CD4-positive, alpha-beta T cell (primary cell): ENCODE measurements around the gene KLHDC8B. TPM values are rescaled to one million over a fixed set of nuclear protein-coding genes. Genes with fewer than 3 reads are reported as not detected.
A peak's percentile ranks its signal among the peaks of the same experiment; 100 is the strongest.

Source experiments
- ATAC-seq: fragments of 200-7000 bp; cut with Tn5 transposase; one replicate; pipeline ENCODE4 v1.10.0; 2022; ENCODE audit warnings: mild to moderate bottlenecking; ENCODE audit not compliant: poor library complexity
- CTCF ChIA-PET: fragments of 350-600 bp; sonication (Branson Sonifier 250); formaldehyde crosslinking; loops from one replicate; lab custom pipeline; 2021; ENCODE audit warnings: antibody characterized with exemption, inconsistent platforms; lab: Charles Lee
- POLR2A ChIA-PET: fragments of 350-600 bp; sonication (Branson Sonifier 250); formaldehyde crosslinking; loops from one replicate; lab custom pipeline; 2021; ENCODE audit warnings: antibody characterized with exemption, inconsistent platforms; lab: Charles Lee
- DNase-seq, 14 experiments: peaks; one replicate each; pipeline ENCODE4 v3.0.0-alpha.2; 2013 to 2020; ENCODE audit warnings: mixed read lengths in 2 of 14
- H3K27ac ChIP-seq, 2 donors: one replicate each; pipeline versions ENCODE4 v1.5.1 to v1.7.0; 2013; ENCODE audit warnings: low read length in 2 of 2, low read depth in 1 of 2, mild to moderate bottlenecking in 1 of 2
- H3K27me3 ChIP-seq, 2 experiments: 1 replicate in 1 of 2; 2 replicates in 1 of 2; pipeline versions ENCODE4 v1.6.1 to v1.7.0; 2013; ENCODE audit warnings: low read length in 2 of 2, control low read depth in 1 of 2, mild to moderate bottlenecking in 1 of 2, moderate library complexity in 1 of 2; ENCODE audit not compliant: insufficient read depth in 2 of 2, control insufficient read depth in 1 of 2
- H3K36me3 ChIP-seq: one replicate; pipeline ENCODE4 v1.6.1; 2013; ENCODE audit warnings: low read length, control low read depth; ENCODE audit not compliant: insufficient read depth
- H3K4me1 ChIP-seq: one replicate; pipeline ENCODE4 v1.6.1; 2013; ENCODE audit warnings: low read length, control low read depth; ENCODE audit not compliant: insufficient read depth
- H3K4me3 ChIP-seq: one replicate; pipeline ENCODE4 v1.5.1; 2013; ENCODE audit warnings: mild to moderate bottlenecking, low read length, moderate library complexity
- H3K9me3 ChIP-seq, 2 experiments: 1 replicate in 1 of 2; 2 replicates in 1 of 2; pipeline versions ENCODE4 v1.6.1 to v1.7.0; 2013; ENCODE audit warnings: low read length in 2 of 2, mild to moderate bottlenecking in 2 of 2, control low read depth in 1 of 2, moderate library complexity in 1 of 2; ENCODE audit not compliant: control insufficient read depth in 1 of 2, insufficient read depth in 1 of 2
- H3K27ac Mint-ChIP-seq: one replicate; pipeline ENCODE4 v1.8.0; 2020; ENCODE audit warnings: mixed read lengths
- H3K27me3 Mint-ChIP-seq: one replicate; pipeline ENCODE4 v1.8.0; 2021; ENCODE audit warnings: mixed read lengths
- H3K36me3 Mint-ChIP-seq: one replicate; pipeline ENCODE4 v1.8.0; 2021; ENCODE audit warnings: low read depth, mixed read lengths
- H3K4me1 Mint-ChIP-seq: one replicate; pipeline ENCODE4 v1.8.0; 2021; ENCODE audit warnings: low read depth, mixed read lengths
- H3K4me3 Mint-ChIP-seq: one replicate; pipeline ENCODE4 v1.8.0; 2020; ENCODE audit warnings: mild to moderate bottlenecking, mixed read lengths
- H3K9me3 Mint-ChIP-seq: one replicate; pipeline ENCODE4 v1.8.0; 2020; ENCODE audit warnings: mixed read lengths
- CTCF ChIP-seq: fragments of 200-600 bp; IDR thresholded peaks from one replicate; pipeline ENCODE4 v1.8.0; 2022; ENCODE audit warnings: antibody characterized with exemption, mild to moderate bottlenecking
- intact Hi-C, 2 experiments: fragments of 100-400 bp; cut with DNase I in 1 of 2; cut with micrococcal nuclease in 1 of 2; formaldehyde crosslinking; loops; one replicate each; pipeline versions ENCODE4 v1.15.1 to v1.9.0; 2023 to 2025; cut with DNase I, micrococcal nuclease
- total RNA-seq, 174 experiments: library from RNA in 2 of 174; stranded (reverse) in 2 of 174; gene quantifications; one replicate each; pipeline ENCODE4 v1.2.3 and lab custom pipeline; 2021 to 2026

Gene KLHDC8B
- total RNA-seq, 2 experiments from 2014 or later, result 1.2 to 1.6 TPM

GRCh38 chr3:49157289-49157688 is 14.1 kb upstream of the KLHDC8B start:
- ATAC-seq (no peak), DNase-seq (no peak)
- no peak overlapping the region for H3K27ac ChIP-seq
- no peaks in the 10 kb centered on the region for H3K27me3 ChIP-seq
- no peak overlapping the region for H3K27ac Mint-ChIP-seq
- ChIA-PET POLR2A (interaction anchor here (1.1 to 2.3 kb wide), 5 partner anchors 36 to 169 kb away, joined by 3 to 10 read pairs (median 6); partner anchors contain the start of genes P4HTM, QRICH1, USP19 and WDR6), CTCF (interaction anchor here (0.7 to 2.9 kb wide), 6 partner anchors 14 to 169 kb away, joined by 3 to 10 read pairs (median 4); partner anchors contain the start of genes IMPDH2, KLHDC8B and QRICH1)
- no peaks in the 10 kb centered on the region for H3K9me3 Mint-ChIP-seq
- H3K27me3 Mint-ChIP-seq, result no peaks in the 10 kb centered on the region
- H3K9me3 ChIP-seq, result no peaks in the 10 kb centered on the region
- H3K4me1 ChIP-seq, result no peaks in the 10 kb centered on the region
- H3K4me3 ChIP-seq, result no peak overlapping the region
- peaks cover 5% of the 10 kb centered on the region for H3K4me1 Mint-ChIP-seq
- peaks cover 4% of the 10 kb centered on the region for H3K36me3 ChIP-seq
- TF ChIP-seq CTCF, result no peak
- intact Hi-C loops, result no loop called here
- no peak overlapping the region for H3K4me3 Mint-ChIP-seq
- H3K36me3 Mint-ChIP-seq, result peaks cover 8% of the 10 kb centered on the region

GRCh38 chr3:49158103-49158709 is 13.2 kb upstream of the KLHDC8B start:
- Mint-ChIP-seq H3K4me1 (peaks cover 5% of the 10 kb centered on the region), H3K27me3 (no peaks in the 10 kb centered on the region), H3K9me3 (no peaks in the 10 kb centered on the region), H3K4me3 (peak overlapping the region; percentile 9), H3K27ac (peak overlapping the region; percentile 3), H3K36me3 (peaks cover 12% of the 10 kb centered on the region)
- CTCF ChIA-PET, result interaction anchor here (0.5 to 2.9 kb wide), 8 partner anchors 10 to 657 kb away, joined by 3 to 10 read pairs (median 4); partner anchors contain the start of genes IMPDH2, KLHDC8B, NCKIPSD and QRICH1
- H3K9me3 ChIP-seq, result no peaks in the 10 kb centered on the region
- H3K27me3 ChIP-seq, result no peaks in the 10 kb centered on the region
- peaks cover under 1% of the 10 kb centered on the region for H3K4me1 ChIP-seq
- peaks cover 11% of the 10 kb centered on the region for H3K36me3 ChIP-seq
- intact Hi-C loops, result loop anchor here (1.0 to 2.0 kb wide), 3 partner anchors 63 to 171 kb away; partner anchors contain the start of gene QRICH1 (in 1 of the 2)
- TF ChIP-seq CTCF, result peak; percentile 63
- POLR2A ChIA-PET, result interaction anchor here (1.0 to 2.3 kb wide), 5 partner anchors 65 to 170 kb away, joined by 3 to 10 read pairs (median 5); partner anchors contain the start of genes P4HTM, QRICH1 and WDR6
- H3K27ac ChIP-seq, result peak overlapping the region in 1 of 2 donors; percentile 16
- ATAC-seq, result peak; percentile 98
- no peak overlapping the region for H3K4me3 ChIP-seq
- peak; percentile 48 to 83 (median 66) for DNase-seq

- TF ChIP-seq CTCF, result no peak
- ATAC-seq (no peak), DNase-seq (no peak)
- Mint-ChIP-seq H3K9me3 (no peaks in the 10 kb centered on the region), H3K36me3 (peaks cover 16% of the 10 kb centered on the region), H3K27ac (no peak overlapping the region), H3K4me3 (peak overlapping the region; percentile 51), H3K4me1 (peaks cover 8% of the 10 kb centered on the region), H3K27me3 (no peaks in the 10 kb centered on the region)
- peak overlapping the region in 1 of 2 donors; percentile 16 for H3K27ac ChIP-seq
- intact Hi-C loops, result loop anchor here (1.0 to 2.0 kb wide), 3 partner anchors 64 to 171 kb away; partner anchors contain the start of gene QRICH1 (in 1 of the 2)
- ChIA-PET CTCF (interaction anchor here (1.0 to 2.9 kb wide), 6 partner anchors 10 to 473 kb away, joined by 3 to 10 read pairs (median 6); partner anchors contain the start of genes IMPDH2, KLHDC8B, NCKIPSD and QRICH1), POLR2A (interaction anchor here (1.0 to 2.3 kb wide), 5 partner anchors 65 to 171 kb away, joined by 3 to 10 read pairs (median 5); partner anchors contain the start of genes P4HTM, QRICH1 and WDR6)
- H3K9me3 ChIP-seq, result no peaks in the 10 kb centered on the region
- no peaks in the 10 kb centered on the region for H3K27me3 ChIP-seq
- peaks cover 17% of the 10 kb centered on the region for H3K36me3 ChIP-seq
- peaks cover 2% of the 10 kb centered on the region for H3K4me1 ChIP-seq
- no peak overlapping the region for H3K4me3 ChIP-seq
Measured at GRCh38 chr3:49158792-49159191, 12.6 kb upstream of the KLHDC8B start.
